ENCODE results near the gene GPR183. TPM values are rescaled to one million over a fixed set of nuclear protein-coding genes. Genes with fewer than 3 reads are reported as not detected.

The GPR183 gene
- total and polyA plus RNA-seq, 9 donors = 1.4 to 3.0 (median 1.9) TPM

- 100% methylated on average over 1 of the region's 2 CpGs for WGBS (ENCODE audit: insufficient coverage)
- H3K4me1 ChIP-seq (ENCODE audit: control insufficient read depth, insufficient read depth, low read length) = no peaks in the 10 kb centered on the region
- H3K27ac ChIP-seq (ENCODE audit: low read length) = no peak overlapping the region
- no peak for DNase-seq
- H3K36me3 ChIP-seq (ENCODE audit: control insufficient read depth, insufficient read depth, low read length) = peaks cover 6% of the 10 kb centered on the region
- no peak overlapping the region for H3K4me3 ChIP-seq (ENCODE audit: low read length)
- no peaks in the 10 kb centered on the region for H3K27me3 ChIP-seq (ENCODE audit: control insufficient read depth, insufficient read depth, low read length)
- H3K9me3 ChIP-seq (replicated peaks; ENCODE audit: control insufficient read depth, low read depth, low read length) = peaks cover 4% of the 10 kb centered on the region
Measured at GRCh38 chr13:99272481-99272880, 34.7 kb downstream of the GPR183 start.

GRCh38 chr13:99271249-99271648, 36.0 kb downstream of the GPR183 start:
- Histone ChIP-seq H3K36me3 (ENCODE audit: control insufficient read depth, insufficient read depth, low read length) (peaks cover 6% of the 10 kb centered on the region), H3K27me3 (ENCODE audit: control insufficient read depth, insufficient read depth, low read length) (no peaks in the 10 kb centered on the region), H3K27ac (ENCODE audit: low read length) (no peak overlapping the region), H3K4me3 (ENCODE audit: low read length) (no peak overlapping the region), H3K9me3 (replicated peaks; ENCODE audit: control insufficient read depth, low read depth, low read length) (peaks cover 4% of the 10 kb centered on the region), H3K4me1 (ENCODE audit: control insufficient read depth, insufficient read depth, low read length) (no peaks in the 10 kb centered on the region)
- 50% methylated on average over 2 of the region's 3 CpGs for WGBS (ENCODE audit: insufficient coverage)
- no peak for DNase-seq

GRCh38 chr13:99270518-99270917, 36.7 kb downstream of the GPR183 start:
- no CpG with 5 or more reads among the region's 2 CpGs for WGBS (ENCODE audit: insufficient coverage)
- Histone ChIP-seq H3K9me3 (replicated peaks; ENCODE audit: control insufficient read depth, low read depth, low read length) (peaks cover 4% of the 10 kb centered on the region), H3K27me3 (ENCODE audit: control insufficient read depth, insufficient read depth, low read length) (no peaks in the 10 kb centered on the region), H3K4me1 (ENCODE audit: control insufficient read depth, insufficient read depth, low read length) (no peaks in the 10 kb centered on the region), H3K27ac (ENCODE audit: low read length) (no peak overlapping the region), H3K36me3 (ENCODE audit: control insufficient read depth, insufficient read depth, low read length) (peaks cover 6% of the 10 kb centered on the region), H3K4me3 (ENCODE audit: low read length) (no peak overlapping the region)
- DNase-seq = no peak

GRCh38 chr13:99269627-99270241, 37.5 kb downstream of the GPR183 start:
- no peak overlapping the region for H3K27ac ChIP-seq (ENCODE audit: low read length)
- no peaks in the 10 kb centered on the region for H3K27me3 ChIP-seq (ENCODE audit: control insufficient read depth, insufficient read depth, low read length)
- no peak overlapping the region for H3K4me3 ChIP-seq (ENCODE audit: low read length)
- H3K9me3 ChIP-seq (replicated peaks; ENCODE audit: control insufficient read depth, low read depth, low read length) = peaks cover 4% of the 10 kb centered on the region
- WGBS (ENCODE audit: insufficient coverage) = no CpG with 5 or more reads among the region's 3 CpGs
- DNase-seq = peak; percentile 80
- peaks cover 6% of the 10 kb centered on the region for H3K36me3 ChIP-seq (ENCODE audit: control insufficient read depth, insufficient read depth, low read length)
- no peaks in the 10 kb centered on the region for H3K4me1 ChIP-seq (ENCODE audit: control insufficient read depth, insufficient read depth, low read length)

GRCh38 chr13:99268822-99269221, 38.4 kb downstream of the GPR183 start:
- Histone ChIP-seq H3K36me3 (ENCODE audit: control insufficient read depth, insufficient read depth, low read length) (peaks cover 6% of the 10 kb centered on the region), H3K27me3 (ENCODE audit: control insufficient read depth, insufficient read depth, low read length) (no peaks in the 10 kb centered on the region), H3K4me3 (ENCODE audit: low read length) (no peak overlapping the region), H3K4me1 (ENCODE audit: control insufficient read depth, insufficient read depth, low read length) (peaks cover 4% of the 10 kb centered on the region), H3K9me3 (replicated peaks; ENCODE audit: control insufficient read depth, low read depth, low read length) (peaks cover 4% of the 10 kb centered on the region), H3K27ac (ENCODE audit: low read length) (no peak overlapping the region)
- WGBS (ENCODE audit: insufficient coverage) = 56% methylated on average over 3 of the region's 3 CpGs
- DNase-seq = no peak

- peaks cover 6% of the 10 kb centered on the region for H3K36me3 ChIP-seq (ENCODE audit: control insufficient read depth, insufficient read depth, low read length)
- no peak for DNase-seq
- no peak overlapping the region for H3K27ac ChIP-seq (ENCODE audit: low read length)
- no peak overlapping the region for H3K4me3 ChIP-seq (ENCODE audit: low read length)
- WGBS (ENCODE audit: insufficient coverage) = 80% methylated on average over 1 of the region's 4 CpGs
- no peaks in the 10 kb centered on the region for H3K27me3 ChIP-seq (ENCODE audit: control insufficient read depth, insufficient read depth, low read length)
- peaks cover 4% of the 10 kb centered on the region for H3K4me1 ChIP-seq (ENCODE audit: control insufficient read depth, insufficient read depth, low read length)
- H3K9me3 ChIP-seq (replicated peaks; ENCODE audit: control insufficient read depth, low read depth, low read length) = peaks cover 4% of the 10 kb centered on the region
Measured at GRCh38 chr13:99267927-99268326, 39.3 kb downstream of the GPR183 start.

- no peak for DNase-seq
- Histone ChIP-seq H3K4me3 (ENCODE audit: low read length) (no peak overlapping the region), H3K9me3 (replicated peaks; ENCODE audit: control insufficient read depth, low read depth, low read length) (no peaks in the 10 kb centered on the region), H3K27ac (ENCODE audit: low read length) (no peak overlapping the region), H3K27me3 (ENCODE audit: control insufficient read depth, insufficient read depth, low read length) (no peaks in the 10 kb centered on the region), H3K36me3 (ENCODE audit: control insufficient read depth, insufficient read depth, low read length) (peaks cover 6% of the 10 kb centered on the region), H3K4me1 (ENCODE audit: control insufficient read depth, insufficient read depth, low read length) (peaks cover 4% of the 10 kb centered on the region)
- no CpG with 5 or more reads among the region's 6 CpGs for WGBS (ENCODE audit: insufficient coverage)
Measured at GRCh38 chr13:99266827-99267226, 40.4 kb downstream of the GPR183 start.

- DNase-seq = peak; percentile 70
- no CpG with 5 or more reads among the region's 3 CpGs for WGBS (ENCODE audit: insufficient coverage)
Measured at GRCh38 chr13:99265821-99266426, 41.3 kb downstream of the GPR183 start.

GRCh38 chr13:99265162-99265800, 41.9 kb downstream of the GPR183 start:
- H3K4me3 ChIP-seq (ENCODE audit: low read length) = no peak overlapping the region
- no peak overlapping the region for H3K27ac ChIP-seq (ENCODE audit: low read length)
- H3K9me3 ChIP-seq (replicated peaks; ENCODE audit: control insufficient read depth, low read depth, low read length) = no peaks in the 10 kb centered on the region
- no peaks in the 10 kb centered on the region for H3K27me3 ChIP-seq (ENCODE audit: control insufficient read depth, insufficient read depth, low read length)
- peaks cover 4% of the 10 kb centered on the region for H3K4me1 ChIP-seq (ENCODE audit: control insufficient read depth, insufficient read depth, low read length)
- peaks cover 6% of the 10 kb centered on the region for H3K36me3 ChIP-seq (ENCODE audit: control insufficient read depth, insufficient read depth, low read length)
- no peak for DNase-seq
- WGBS (ENCODE audit: insufficient coverage) = no CpG with 5 or more reads among the region's 8 CpGs

More at GRCh38 chr13:99265821-99266426, 41.3 kb downstream of the GPR183 start:
- no peaks in the 10 kb centered on the region for H3K9me3 ChIP-seq (replicated peaks; ENCODE audit: control insufficient read depth, low read depth, low read length)
- peaks cover 6% of the 10 kb centered on the region for H3K36me3 ChIP-seq (ENCODE audit: control insufficient read depth, insufficient read depth, low read length)
- H3K27ac ChIP-seq (ENCODE audit: low read length) = no peak overlapping the region
- peaks cover 4% of the 10 kb centered on the region for H3K4me1 ChIP-seq (ENCODE audit: control insufficient read depth, insufficient read depth, low read length)
- H3K27me3 ChIP-seq (ENCODE audit: control insufficient read depth, insufficient read depth, low read length) = no peaks in the 10 kb centered on the region
- no peak overlapping the region for H3K4me3 ChIP-seq (ENCODE audit: low read length)

GRCh38 chr13:99264051-99264450, 43.1 kb downstream of the GPR183 start:
- Histone ChIP-seq H3K4me1 (ENCODE audit: control insufficient read depth, insufficient read depth, low read length) (peaks cover 4% of the 10 kb centered on the region), H3K27ac (ENCODE audit: low read length) (no peak overlapping the region), H3K27me3 (ENCODE audit: control insufficient read depth, insufficient read depth, low read length) (no peaks in the 10 kb centered on the region), H3K36me3 (ENCODE audit: control insufficient read depth, insufficient read depth, low read length) (peaks cover 10% of the 10 kb centered on the region), H3K4me3 (ENCODE audit: low read length) (no peak overlapping the region), H3K9me3 (replicated peaks; ENCODE audit: control insufficient read depth, low read depth, low read length) (no peaks in the 10 kb centered on the region)
- DNase-seq = no peak
- WGBS (ENCODE audit: insufficient coverage) = 17% methylated on average over 1 of the region's 1 CpG

All from muscle of leg (tissue), 11 donors.